Measurements from ENCODE around the gene TFDP1. TPM values are rescaled to one million over a fixed set of nuclear protein-coding genes. Genes with fewer than 3 reads are reported as not detected.

The TFDP1 gene
- total RNA-seq, 1 experiment from 2014 or later: 107 TPM

- Histone ChIP-seq H4K20me1 (ENCODE audit: insufficient read depth) (peaks cover 5% of the 10 kb centered on the region; the same call in 1 of the 2 replicates), H3K27me3 (ENCODE audit: insufficient read depth, low read depth) (no peaks in the 10 kb centered on the region), H3K36me3 (ENCODE audit: low read depth) (peaks cover 14% of the 10 kb centered on the region; the same call in 1 of the 2 replicates), H2AFZ (no peak overlapping the region), H3K4me1 (replicated peaks; ENCODE audit: insufficient read depth) (peaks cover 12% of the 10 kb centered on the region), H3F3A (ENCODE audit: insufficient read depth, low read depth) (peaks cover 21% of the 10 kb centered on the region), H3K4me2 (no peak overlapping the region), H3K79me2 (ENCODE audit: low read depth) (0 out of 2 replicates have a peak, but pooled peaks cover 5% of the 10 kb centered on the region), H3K27ac (no peak overlapping the region), H3K9me2 (ENCODE audit: insufficient read depth) (no peaks in the 10 kb centered on the region), H3K9me3 (ENCODE audit: insufficient read depth, low read depth) (no peaks in the 10 kb centered on the region), H3K4me3 (no peak overlapping the region)
- no peak for DNase-seq
- no peak for TF ChIP-seq EZH2 (IDR thresholded peaks at IDR 0.05; ENCODE audit: low read depth)
- no peak for TF ChIP-seq CTCF (conservative IDR thresholded peaks at IDR 0.05)
- CTCF ChIA-PET: no interaction called here
- intact Hi-C loops (cut with micrococcal nuclease; ENCODE audit: unreplicated experiment): no loop called here
- POLR2A ChIA-PET (ENCODE audit: unreplicated experiment): no interaction called here
- no TSS peak for BruUV-seq (replicated peaks)
Measured at GRCh38 chr13:113539176-113539575, 45.4 kb upstream of the TFDP1 start.

- Histone ChIP-seq H2AFZ (no peak overlapping the region), H3K79me2 (ENCODE audit: low read depth) (0 out of 2 replicates have a peak, but pooled peaks cover 5% of the 10 kb centered on the region), H3K4me1 (replicated peaks; ENCODE audit: insufficient read depth) (peaks cover 12% of the 10 kb centered on the region), H4K20me1 (ENCODE audit: insufficient read depth) (peaks cover 5% of the 10 kb centered on the region; the same call in 1 of the 2 replicates), H3K36me3 (ENCODE audit: low read depth) (peaks cover 14% of the 10 kb centered on the region; the same call in 1 of the 2 replicates), H3K9me3 (ENCODE audit: insufficient read depth, low read depth) (no peaks in the 10 kb centered on the region), H3K4me2 (no peak overlapping the region), H3K27ac (no peak overlapping the region), H3K9me2 (ENCODE audit: insufficient read depth) (no peaks in the 10 kb centered on the region), H3F3A (ENCODE audit: insufficient read depth, low read depth) (peaks cover 15% of the 10 kb centered on the region), H3K27me3 (ENCODE audit: insufficient read depth, low read depth) (no peaks in the 10 kb centered on the region), H3K4me3 (no peak overlapping the region)
- no peak for TF ChIP-seq EZH2 (IDR thresholded peaks at IDR 0.05; ENCODE audit: low read depth)
- BruUV-seq (replicated peaks): no TSS peak
- intact Hi-C loops (cut with micrococcal nuclease; ENCODE audit: unreplicated experiment): no loop called here
- CTCF ChIA-PET: no interaction called here
- POLR2A ChIA-PET (ENCODE audit: unreplicated experiment): no interaction called here
- DNase-seq: no peak
Measured at GRCh38 chr13:113539822-113540221, 44.7 kb upstream of the TFDP1 start.

- CTCF ChIA-PET: no interaction called here
- H3K4me2 ChIP-seq: no peak overlapping the region
- TF ChIP-seq EZH2 (IDR thresholded peaks at IDR 0.05; ENCODE audit: low read depth) (no peak), CTCF (conservative IDR thresholded peaks at IDR 0.05) (no peak)
- no TSS peak for BruUV-seq (replicated peaks)
- H3K27ac ChIP-seq: no peak overlapping the region
- peaks cover 7% of the 10 kb centered on the region; the same call in 1 of the 2 replicates for H4K20me1 ChIP-seq (ENCODE audit: insufficient read depth)
- H3K4me1 ChIP-seq (replicated peaks; ENCODE audit: insufficient read depth): peaks cover 14% of the 10 kb centered on the region
- H3K4me3 ChIP-seq: no peak overlapping the region
- H3K9me3 ChIP-seq (ENCODE audit: insufficient read depth, low read depth): no peaks in the 10 kb centered on the region
- peaks cover 10% of the 10 kb centered on the region; the same call in 1 of the 2 replicates for H3F3A ChIP-seq (ENCODE audit: insufficient read depth, low read depth)
- 0 out of 2 replicates have a peak, but pooled peaks cover 9% of the 10 kb centered on the region for H3K79me2 ChIP-seq (ENCODE audit: low read depth)
- POLR2A ChIA-PET (ENCODE audit: unreplicated experiment): no interaction called here
- no peak for DNase-seq
- H3K27me3 ChIP-seq (ENCODE audit: insufficient read depth, low read depth): no peaks in the 10 kb centered on the region
- H3K36me3 ChIP-seq (ENCODE audit: low read depth): peaks cover 14% of the 10 kb centered on the region; the same call in 1 of the 2 replicates
- H2AFZ ChIP-seq: no peak overlapping the region
- no peaks in the 10 kb centered on the region for H3K9me2 ChIP-seq (ENCODE audit: insufficient read depth)
- intact Hi-C loops (cut with micrococcal nuclease; ENCODE audit: unreplicated experiment): no loop called here
Measured at GRCh38 chr13:113540523-113540922, 44.0 kb upstream of the TFDP1 start.
